GM19372 (cell line): ENCODE results near the gene CDC42EP4.
"Not testable (repeated sequence)": the region's sequence is repeated elsewhere in the genome, so short reads cannot be mapped to it uniquely, and the experiment has no call there.

Experiments used
- ATAC-seq: cut with Tn5 transposase; IDR thresholded peaks from one replicate; pipeline ENCODE4 v1.9.1; 2021; ENCODE audit warnings: mild to moderate bottlenecking, low read depth, moderate library complexity; ENCODE audit not compliant: unreplicated experiment

The CDC42EP4 gene

DNA sequence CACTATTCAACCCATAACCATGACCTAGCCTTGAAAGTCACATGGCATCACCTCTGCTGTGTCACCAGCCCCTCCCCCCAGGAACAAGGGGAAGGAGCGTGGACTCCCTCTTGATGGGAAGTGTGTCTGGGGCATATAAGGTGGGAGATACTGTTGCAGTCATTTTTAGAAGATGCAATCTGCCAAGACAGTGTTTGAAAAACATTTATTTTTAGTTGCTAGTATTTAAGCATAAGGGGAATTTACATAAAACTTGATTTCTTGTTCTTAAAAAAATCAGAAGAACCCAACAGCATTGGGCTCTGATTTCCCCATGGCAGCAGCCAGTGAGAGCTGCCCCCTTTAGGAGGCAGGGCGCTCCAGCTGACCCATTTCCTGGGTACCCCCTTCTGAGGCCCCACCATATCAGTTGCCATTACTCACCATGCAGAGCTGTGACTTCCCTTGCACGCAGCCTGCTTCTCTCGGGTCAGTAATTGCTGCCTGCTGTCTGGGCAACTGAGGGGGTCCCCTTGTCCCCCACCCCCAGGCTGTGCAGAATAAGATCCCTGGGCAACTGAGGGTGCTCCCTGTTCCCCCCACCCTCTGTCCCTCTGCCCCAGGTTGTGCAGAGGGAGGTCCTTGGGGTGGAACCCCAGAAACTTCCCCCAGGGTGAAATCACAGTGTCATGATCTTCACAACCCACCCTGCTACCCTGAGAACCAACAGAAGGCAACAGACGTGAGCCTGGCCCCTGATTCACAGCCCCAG is 11.8 kb upstream of the CDC42EP4 start:
- no peak for ATAC-seq

DNA sequence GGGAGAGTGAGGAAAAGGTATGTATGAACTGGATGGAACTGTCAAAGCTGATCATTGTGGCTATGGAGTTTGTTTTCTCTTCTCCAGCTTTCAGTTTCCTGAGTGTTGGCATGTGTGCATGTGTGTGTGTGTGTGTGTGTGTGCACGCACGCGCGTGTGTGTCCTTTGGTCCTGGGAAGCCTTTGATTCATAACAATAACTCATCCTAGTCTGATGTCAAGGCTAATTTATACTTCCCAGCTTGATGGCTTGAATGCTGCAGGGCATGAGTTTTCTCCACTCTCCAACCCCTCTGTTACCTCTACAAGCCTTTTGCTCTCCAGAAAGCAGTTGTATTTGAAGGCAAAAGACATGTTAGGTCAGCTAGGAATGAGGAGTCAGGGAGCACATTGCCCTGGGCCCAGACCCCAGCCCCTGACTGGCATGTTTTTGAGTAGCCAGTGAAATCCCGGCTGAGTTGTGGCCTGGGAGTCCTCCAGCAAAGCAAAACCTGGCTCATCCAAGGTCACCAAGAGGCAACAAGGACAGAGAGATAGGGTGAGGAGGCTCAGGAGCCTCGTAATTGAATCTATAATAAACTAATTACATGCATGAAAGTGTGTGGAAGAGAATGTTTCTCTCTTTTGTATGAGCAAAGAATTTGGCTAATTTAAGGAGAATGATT is 8.9 kb upstream of the CDC42EP4 start:
- ATAC-seq = no peak

DNA sequence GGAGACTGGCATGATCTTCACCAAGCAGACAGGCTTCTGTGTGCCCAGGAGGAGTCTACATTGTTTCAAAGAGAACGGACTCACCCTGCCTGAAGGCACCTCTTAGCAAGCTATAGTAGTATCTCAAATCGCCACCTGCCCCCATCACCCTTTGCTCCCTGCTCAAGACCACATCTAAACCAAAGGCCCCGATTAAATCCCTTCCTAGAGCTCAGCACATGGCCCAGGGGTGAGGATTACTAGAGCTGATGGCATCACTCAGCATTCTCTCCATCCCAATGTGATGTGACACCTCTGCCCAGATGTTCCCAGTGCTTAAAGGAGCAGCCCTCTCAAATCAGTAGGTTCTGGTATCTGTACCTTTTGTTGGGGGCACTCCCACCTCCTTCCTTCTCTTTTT is 8.0 kb upstream of the CDC42EP4 start:
- ATAC-seq = no peak

DNA sequence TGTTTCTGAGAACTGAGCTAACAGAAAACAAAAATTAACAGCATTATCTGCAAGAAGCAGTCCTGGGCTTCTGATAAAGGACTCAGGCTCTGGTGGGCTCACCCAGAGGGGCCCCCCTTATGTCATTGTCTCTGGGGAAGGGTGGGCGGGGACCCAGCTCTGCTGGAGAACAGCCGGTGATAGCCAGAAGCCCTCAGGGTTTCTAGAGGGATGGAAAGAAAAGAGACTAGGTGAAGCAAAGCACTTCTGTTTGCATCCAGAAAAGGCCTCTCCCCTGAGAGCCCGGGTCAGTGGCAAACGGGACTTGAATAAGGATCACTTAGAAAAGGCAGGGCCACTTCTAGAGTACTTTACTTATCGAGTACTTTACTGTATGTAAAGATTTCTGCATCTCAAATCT is 7.0 kb upstream of the CDC42EP4 start:
- ATAC-seq = no peak

DNA sequence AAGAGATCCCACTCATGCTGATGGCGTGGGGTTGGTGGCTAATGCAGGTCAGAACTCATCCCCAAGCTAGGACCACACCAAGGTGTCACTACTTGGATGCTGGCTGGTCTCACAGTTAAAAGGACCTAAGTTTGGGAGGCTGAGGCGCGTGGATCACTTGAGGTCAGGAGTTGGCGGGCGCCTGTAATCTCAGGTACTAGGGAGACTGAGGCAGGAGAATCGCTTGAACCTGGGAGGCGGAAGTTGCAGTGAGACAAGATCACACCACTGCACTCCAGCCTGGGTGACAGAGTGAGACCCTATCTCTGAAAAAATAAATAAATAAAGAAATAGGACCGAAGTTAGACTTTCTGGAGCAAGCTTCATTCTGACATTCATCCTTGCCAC is 6.6 kb upstream of the CDC42EP4 start:
- no peak for ATAC-seq

DNA sequence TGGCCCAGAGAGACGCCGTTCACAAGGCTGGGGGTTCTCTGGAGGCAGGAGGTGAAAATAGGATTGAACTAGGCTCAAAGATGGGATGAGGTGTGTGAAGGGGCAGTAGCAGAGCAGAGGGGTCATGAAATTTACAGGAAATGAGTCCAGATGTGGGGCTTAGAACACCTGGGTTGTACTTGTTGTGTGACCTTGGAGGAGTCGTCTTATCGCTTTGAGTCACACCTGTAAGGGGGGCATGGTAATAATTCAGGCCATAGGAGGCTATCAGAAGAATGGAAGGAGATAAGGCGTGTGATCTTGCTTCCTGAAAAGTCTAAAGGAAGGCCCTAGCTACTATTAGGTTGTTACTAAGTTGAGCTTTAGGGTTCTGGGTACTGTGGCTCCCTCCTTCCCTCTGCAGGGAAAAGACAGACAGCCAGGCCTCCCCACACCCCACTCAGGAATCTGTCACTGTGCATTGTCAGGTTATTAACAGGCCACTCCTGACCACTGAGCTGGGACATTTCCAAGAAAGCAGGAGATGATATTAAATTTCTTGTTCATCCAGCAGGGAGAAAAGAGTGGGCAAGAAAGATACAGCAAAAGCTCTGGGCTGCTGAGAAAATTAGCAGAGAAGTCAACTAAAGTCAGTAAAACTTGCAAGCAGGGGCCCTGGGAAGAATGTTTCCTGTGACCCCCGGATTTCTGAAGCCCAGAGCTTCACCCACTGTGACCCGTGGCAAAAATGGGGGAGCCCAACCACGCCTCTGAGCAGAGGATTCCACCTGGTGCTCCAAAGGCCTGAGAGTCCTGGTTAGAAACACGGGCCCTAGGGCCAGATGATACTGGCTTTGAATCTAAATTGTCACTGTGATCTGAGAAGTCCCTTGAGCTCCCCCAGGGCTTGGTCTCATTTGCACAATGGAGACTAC is 6.0 kb upstream of the CDC42EP4 start:
- ATAC-seq = peak; percentile 13

DNA sequence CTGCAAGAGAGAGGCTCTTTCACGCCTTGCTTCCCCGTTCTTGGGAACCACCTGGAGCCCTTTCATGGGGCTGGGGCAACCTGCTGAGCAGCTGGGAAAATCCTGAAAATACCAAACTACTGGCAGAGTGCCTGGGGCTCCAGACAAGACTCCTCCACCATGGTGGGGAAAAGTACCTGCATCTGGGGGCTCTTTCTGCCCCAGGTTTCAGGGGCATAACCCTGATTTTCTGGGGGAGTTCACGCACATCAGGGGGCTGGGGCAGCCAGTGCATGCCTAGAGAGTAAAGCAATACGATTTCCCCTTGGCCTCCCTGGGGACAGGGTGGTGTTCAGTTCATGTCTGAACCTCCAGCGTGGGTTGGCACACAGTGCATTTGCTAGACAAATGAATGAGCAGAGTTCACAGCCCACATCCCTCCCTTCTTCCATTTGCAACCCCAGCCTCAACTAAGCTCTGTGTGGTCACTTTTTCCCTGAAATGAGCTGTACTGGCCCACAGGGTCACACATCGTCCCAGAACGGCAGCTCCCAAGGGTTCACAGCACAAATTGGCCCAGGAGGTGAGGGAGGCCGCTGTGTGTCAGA is 5.2 kb upstream of the CDC42EP4 start:
- peak; percentile 58 for ATAC-seq

DNA sequence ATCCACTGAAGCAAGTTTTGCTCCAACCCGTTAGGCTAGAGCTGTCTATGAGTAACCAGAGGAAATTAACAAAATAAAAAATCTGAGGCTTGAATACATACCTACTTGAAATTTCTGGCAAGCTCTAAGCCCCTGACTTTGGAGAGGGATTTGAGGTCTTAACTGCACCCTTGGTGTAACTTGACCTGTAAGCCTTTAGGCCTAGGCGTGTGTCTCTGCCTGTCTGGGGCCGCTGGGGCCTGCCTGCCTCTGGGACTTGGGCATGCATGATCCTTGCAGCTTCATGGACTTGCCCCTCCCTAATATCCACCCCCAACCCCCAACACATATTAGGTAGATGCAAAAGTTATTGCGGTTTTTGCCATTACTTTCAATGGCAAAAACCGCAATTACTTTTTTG is 3.7 kb upstream of the CDC42EP4 start:
- no peak for ATAC-seq

DNA sequence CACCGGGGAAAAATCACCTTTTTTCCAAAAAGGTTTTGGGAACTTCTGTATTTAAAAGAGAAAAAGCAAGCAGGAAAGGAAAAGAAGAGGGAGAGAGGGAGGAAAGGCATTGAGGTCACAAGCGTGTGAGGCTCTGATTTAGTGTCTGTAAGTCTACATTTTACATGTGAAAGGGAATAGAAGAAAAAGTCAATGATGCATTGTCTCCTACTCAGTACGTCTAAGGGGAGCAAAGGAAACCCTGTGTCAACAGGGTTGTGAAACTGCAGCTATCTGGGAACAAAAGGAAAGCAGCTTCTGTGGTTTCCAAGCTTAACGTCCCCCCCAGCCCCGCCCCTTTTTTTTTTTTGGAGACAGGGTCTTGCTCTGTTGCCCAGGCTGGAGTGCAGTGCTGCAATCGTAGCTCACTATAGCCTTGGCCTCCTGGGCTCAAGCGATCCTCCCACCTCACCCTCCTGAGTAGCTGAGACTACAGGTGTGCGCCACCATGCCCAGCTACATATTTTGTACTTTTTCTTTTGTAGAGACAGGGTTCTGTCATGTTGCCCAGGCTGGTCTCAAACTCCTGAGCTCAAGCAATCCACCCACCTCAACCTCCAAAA is 1.8 kb upstream of the CDC42EP4 start:
- no peak for ATAC-seq

DNA sequence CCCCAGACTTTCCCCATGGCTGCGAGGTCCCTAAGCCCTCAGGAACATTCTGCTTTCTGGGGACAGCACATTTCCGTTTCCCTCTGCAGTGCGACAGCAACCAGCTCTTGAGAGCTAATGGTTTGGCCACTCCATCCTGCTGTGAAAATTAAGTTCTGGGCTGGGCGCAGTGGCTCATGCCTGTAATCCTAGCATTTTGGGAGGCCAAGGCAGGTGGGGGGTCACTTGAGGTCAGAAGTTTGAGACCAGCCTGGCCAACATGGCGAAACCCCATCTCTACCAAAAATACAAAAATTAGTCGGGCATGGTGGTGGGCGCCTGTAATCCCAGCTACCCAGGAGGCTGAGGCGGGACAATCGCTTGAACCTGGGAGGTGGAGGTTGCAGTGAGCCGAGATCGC is 1.1 kb upstream of the CDC42EP4 start:
- ATAC-seq = not testable (repeated sequence)

DNA sequence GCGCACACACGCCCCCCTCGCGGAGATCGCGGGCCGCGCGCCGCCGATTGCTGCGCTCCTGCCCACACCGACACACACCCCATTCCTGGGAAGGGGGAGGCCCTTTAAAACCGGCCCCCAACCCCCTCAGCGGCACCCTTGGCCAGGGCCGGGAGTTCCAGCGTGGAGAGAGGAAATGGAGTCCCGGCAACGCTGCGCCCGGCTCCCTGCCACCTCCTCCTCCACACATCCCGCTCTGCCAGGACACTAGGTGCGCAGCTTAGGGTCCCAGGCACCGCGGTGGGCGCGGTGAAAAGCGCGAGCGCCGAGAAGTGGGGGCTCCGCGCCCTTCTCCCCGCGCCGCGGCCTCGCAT is 397 bp downstream of the CDC42EP4 start:
- peak; percentile 3 for ATAC-seq

DNA sequence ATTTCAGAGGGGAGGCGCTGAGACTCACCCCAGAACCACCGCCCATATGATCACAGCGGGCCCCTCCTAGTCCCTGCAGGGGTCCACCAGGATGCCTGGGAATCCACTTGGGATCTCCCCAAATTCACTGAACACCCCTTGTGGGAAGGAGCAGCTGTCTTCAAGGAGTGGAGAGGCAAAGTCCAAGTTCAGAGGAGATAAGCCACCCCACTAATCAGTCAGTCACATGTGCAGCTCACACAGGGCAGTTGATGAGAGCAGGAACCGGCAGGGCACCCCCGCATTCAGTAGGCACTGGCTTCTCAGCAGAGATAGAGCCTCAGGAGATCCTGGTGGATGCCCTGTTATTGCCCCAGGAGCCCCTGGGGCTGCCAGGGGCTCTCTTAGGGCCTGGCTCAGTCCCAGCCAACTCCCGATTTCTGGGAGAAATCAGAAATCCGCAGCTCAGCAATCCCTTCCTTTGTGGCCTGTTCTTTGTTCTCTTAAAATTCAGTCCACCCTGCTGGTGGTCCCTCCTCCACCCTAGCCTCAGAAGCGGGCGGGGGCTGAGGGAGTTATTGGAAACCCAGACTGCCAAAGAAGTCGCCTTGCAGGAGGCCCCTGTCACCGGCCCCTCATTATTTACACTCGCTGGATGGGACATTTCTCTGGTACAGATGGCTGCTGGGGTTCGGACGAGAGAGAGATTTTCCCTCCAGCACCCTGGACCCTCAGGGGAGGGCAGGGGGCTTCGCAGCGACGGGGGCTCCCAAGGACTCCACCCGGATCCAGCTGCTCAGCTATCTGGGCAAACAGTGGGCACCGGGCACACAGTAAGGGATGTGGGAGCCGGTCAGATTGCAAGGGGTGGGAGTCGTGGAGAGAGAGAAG is 1.8 kb downstream of the CDC42EP4 start:
- no peak for ATAC-seq

DNA sequence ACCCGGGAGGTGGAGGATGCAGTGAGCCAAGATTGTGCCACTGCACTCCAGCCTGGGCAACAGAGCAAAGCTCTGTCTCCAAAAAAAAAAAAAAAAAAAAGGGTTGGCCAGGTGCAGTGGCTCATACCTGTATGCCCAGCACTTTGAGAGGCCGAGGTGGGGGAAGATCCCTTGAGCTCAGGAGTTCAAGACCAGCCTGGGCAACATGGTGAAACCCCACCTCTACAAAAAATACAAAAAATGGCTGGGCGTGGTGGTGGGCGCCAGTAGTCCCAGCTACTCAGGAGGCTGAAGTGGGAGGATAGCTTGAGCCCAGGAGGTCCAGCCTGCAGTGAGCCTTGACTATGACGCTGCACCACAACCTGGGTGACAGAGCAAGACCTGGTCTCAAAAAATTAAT is 2.8 kb downstream of the CDC42EP4 start:
- not testable (repeated sequence) for ATAC-seq

DNA sequence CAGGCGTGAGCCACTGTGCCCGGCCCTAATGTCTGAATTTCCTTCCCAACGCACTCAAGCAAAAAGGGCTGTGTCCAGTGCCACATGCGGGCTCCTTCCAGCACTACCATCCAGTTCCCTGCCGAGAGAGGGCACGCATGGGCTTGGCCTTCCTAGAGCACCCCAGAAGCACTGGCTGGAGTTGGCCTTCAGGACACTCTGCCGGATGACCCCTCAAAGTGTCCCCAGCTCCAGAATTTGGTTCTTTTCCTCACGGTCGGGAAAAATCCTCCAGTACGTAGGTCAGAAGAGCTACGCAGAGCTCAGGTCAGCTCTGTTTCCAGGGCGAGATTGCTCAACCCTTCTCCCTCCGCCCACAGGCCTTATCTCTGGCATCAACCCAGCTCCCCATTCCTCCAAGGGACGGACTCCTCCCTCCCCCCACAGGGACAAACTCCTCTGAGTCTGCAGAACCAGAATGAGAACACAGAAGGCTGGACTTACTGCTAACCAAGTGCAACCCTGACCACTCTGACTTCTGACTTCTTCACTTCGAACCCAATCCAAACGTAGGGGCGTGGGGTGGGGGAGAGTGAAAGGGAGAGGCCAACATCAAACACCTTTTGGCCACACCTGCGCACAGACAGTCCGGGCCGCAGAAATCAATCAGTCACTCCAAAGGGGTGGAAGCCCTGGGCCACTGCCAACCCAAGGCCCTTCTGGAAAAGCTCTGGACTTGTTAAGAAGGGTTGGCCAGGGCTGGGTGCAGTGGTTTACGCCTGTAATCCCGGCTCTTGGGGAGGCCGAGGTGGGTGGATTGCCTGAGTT is 3.6 kb downstream of the CDC42EP4 start:
- ATAC-seq = no peak

DNA sequence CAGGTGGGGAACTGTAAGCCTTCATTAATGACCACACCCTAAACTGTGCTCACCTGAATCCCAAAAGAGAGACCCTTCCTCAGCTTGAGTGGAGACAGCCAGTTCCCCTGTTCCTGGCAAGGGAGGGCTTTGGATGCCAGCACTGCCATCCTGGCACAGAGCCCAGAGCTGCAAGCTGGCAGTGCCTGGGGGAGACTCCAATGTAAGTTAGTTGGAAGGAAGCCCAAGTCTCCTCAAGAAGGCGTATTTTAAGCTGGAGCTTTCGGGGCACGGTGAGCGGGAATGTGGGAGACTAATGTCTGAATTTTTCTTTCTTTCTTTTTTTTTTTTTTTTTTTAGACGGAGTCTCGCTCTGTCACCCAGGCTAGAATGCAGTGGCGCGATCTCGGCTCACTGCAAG is 4.7 kb downstream of the CDC42EP4 start:
- ATAC-seq = no peak

DNA sequence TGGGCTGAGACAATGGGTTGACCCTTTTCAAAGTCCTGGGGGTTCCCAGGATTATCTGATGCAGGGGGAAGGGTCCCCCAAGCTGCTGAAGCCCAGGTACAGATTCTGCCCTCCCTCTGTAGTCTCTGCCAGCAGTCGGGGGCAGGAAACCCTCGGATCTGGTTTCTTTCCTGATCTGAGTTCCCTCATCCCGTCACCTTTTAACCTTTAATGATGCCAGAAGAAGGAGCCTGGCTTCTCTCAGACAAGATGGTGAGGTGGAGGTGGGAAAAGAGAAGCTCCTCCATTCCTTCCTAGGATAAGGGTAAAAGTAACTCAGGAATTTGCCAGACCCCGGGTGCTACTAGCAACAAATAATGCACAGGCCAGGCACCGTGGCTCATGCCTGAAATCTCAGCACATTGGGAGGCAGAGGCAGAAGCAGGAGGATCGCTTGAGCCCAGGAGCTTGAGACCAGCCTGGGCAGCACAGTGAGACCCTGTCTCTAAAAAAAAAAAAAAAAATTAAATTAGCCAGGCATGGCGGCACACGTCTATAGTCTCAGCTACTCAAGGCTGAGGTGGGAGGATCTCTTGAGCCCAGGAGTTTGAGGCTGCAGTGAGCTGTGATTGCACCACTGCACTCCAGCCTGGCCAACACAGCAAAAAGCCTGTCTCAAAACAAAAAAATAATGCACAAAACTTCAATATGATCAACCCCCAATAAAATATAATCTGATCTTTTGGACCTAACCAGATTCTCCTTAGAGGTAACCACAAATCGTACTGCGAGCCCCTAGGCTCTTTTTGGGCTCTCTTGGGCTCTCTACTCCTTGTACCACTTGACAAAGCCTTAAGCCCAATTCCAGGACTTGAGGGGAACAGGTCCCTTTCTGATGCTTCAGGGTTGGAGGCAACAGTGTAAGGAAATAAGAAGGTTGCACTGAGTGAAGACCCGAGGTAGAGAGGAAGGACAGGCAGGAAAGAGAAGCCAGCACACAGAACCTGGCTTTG is 5.7 kb downstream of the CDC42EP4 start:
- no peak for ATAC-seq

DNA sequence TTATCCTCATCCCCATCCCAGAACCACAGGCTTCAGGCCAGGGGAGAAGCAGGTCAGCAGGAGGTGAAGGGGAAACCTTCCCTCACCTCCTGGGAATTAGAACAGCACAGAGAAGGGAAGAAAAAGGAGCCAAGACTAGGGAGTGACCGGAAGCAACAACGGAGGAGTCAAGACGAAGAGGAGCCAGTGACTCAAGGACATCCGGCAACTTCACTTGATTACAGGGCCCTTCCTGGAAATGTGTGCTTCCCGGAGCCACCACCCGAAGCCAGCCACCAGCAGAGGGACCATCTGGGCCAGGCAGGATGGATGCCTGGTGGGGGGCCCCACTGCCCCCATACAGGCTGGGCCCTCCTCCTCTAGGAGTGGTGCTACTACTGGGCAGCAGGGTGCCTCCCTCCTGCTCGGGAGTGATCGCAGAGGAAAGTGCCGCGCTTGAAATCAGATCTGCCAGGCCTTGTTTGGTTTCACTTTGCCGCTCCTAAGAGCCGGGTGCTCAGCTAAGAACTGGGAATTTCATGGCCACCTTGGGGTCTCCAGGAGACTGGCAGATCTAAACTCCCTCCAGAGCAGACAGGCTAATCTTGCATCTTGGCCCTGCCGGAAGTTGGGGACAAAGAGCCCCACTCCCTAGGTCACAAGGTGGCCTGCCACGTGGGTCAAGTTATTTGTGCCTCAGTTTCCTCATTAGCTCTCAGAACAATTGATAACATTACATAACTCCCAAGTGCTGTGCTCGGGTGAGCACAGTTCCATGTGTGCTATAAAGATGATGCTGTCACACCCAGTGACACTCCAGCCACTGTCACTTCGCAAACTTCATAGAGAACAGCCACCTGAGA is 6.6 kb downstream of the CDC42EP4 start:
- no peak for ATAC-seq
